ENCODE data around the gene SPAG16.

SPAG16 gene

GRCh38 chr2:214174563-214174962 is 890.3 kb downstream of the SPAG16 start:
- TF ChIP-seq TCF4 (CRISPR knock-in tag; IDR thresholded peaks at IDR 0.05; ENCODE audit: borderline replicate concordance) (no peak), ZNF70 (CRISPR knock-in tag; IDR thresholded peaks at IDR 0.05) (no peak), POU6F1 (CRISPR knock-in tag; IDR thresholded peaks at IDR 0.05; ENCODE audit: borderline replicate concordance, low read depth) (no peak), CSRNP3 (CRISPR knock-in tag; IDR thresholded peaks at IDR 0.05) (no peak), ZC3H10 (CRISPR knock-in tag; IDR thresholded peaks at IDR 0.05) (no peak), ISL1 (CRISPR knock-in tag; IDR thresholded peaks at IDR 0.05) (no peak), ZFP3 (CRISPR knock-in tag; IDR thresholded peaks at IDR 0.05) (no peak), ZFP30 (CRISPR knock-in tag; IDR thresholded peaks at IDR 0.05) (no peak), ARNTL (CRISPR knock-in tag; IDR thresholded peaks at IDR 0.05; ENCODE audit: borderline replicate concordance, low read depth) (no peak), SNAI2 (CRISPR knock-in tag; IDR thresholded peaks at IDR 0.05) (no peak), PATZ1 (CRISPR knock-in tag; IDR thresholded peaks at IDR 0.05; ENCODE audit: borderline replicate concordance) (no peak), ZNF565 (CRISPR knock-in tag; conservative IDR thresholded peaks at IDR 0.05; ENCODE audit: low read depth) (no peak)
- ATAC-seq: no peak

- no peak for ATAC-seq
- TF ChIP-seq CREB5 (CRISPR knock-in tag; IDR thresholded peaks at IDR 0.05; ENCODE audit: low read depth) (no peak), ZFP30 (CRISPR knock-in tag; IDR thresholded peaks at IDR 0.05) (no peak), TCF4 (CRISPR knock-in tag; IDR thresholded peaks at IDR 0.05; ENCODE audit: borderline replicate concordance) (no peak), TSHZ2 (CRISPR knock-in tag; IDR thresholded peaks at IDR 0.05) (no peak), ZNF8 (CRISPR knock-in tag; IDR thresholded peaks at IDR 0.05) (no peak), ARNTL (CRISPR knock-in tag; IDR thresholded peaks at IDR 0.05; ENCODE audit: borderline replicate concordance, low read depth) (no peak), RARB (CRISPR knock-in tag; IDR thresholded peaks at IDR 0.05) (no peak), BACH2 (CRISPR knock-in tag; IDR thresholded peaks at IDR 0.05; ENCODE audit: borderline replicate concordance) (no peak), PATZ1 (CRISPR knock-in tag; IDR thresholded peaks at IDR 0.05; ENCODE audit: borderline replicate concordance) (no peak), ESRRG (CRISPR knock-in tag; IDR thresholded peaks at IDR 0.05) (no peak), SNAI2 (CRISPR knock-in tag; IDR thresholded peaks at IDR 0.05) (no peak), ZC3H10 (CRISPR knock-in tag; IDR thresholded peaks at IDR 0.05) (no peak)
Measured at GRCh38 chr2:214180071-214180470, 895.8 kb downstream of the SPAG16 start.

GRCh38 chr2:214180686-214181085 is 896.4 kb downstream of the SPAG16 start:
- ATAC-seq: no peak
- no peak for TF ChIP-seq PPARA (CRISPR knock-in tag; IDR thresholded peaks at IDR 0.05; ENCODE audit: borderline replicate concordance)
- TF ChIP-seq ZNF70 (CRISPR knock-in tag; IDR thresholded peaks at IDR 0.05): no peak
- no peak for TF ChIP-seq GLIS3 (CRISPR knock-in tag; IDR thresholded peaks at IDR 0.05)
- no peak for TF ChIP-seq RARB (CRISPR knock-in tag; IDR thresholded peaks at IDR 0.05)
- no peak for TF ChIP-seq TCF4 (CRISPR knock-in tag; IDR thresholded peaks at IDR 0.05; ENCODE audit: borderline replicate concordance)
- no peak for TF ChIP-seq ZNF565 (CRISPR knock-in tag; conservative IDR thresholded peaks at IDR 0.05; ENCODE audit: low read depth)
- no peak for TF ChIP-seq ZNF8 (CRISPR knock-in tag; IDR thresholded peaks at IDR 0.05)
- TF ChIP-seq ZFP30 (CRISPR knock-in tag; IDR thresholded peaks at IDR 0.05): no peak
- no peak for TF ChIP-seq ZFP3 (CRISPR knock-in tag; IDR thresholded peaks at IDR 0.05)
- TF ChIP-seq SNAI2 (CRISPR knock-in tag; IDR thresholded peaks at IDR 0.05): no peak
- no peak for TF ChIP-seq TOX (CRISPR knock-in tag; IDR thresholded peaks at IDR 0.05; ENCODE audit: borderline replicate concordance)
- no peak for TF ChIP-seq ARNTL (CRISPR knock-in tag; IDR thresholded peaks at IDR 0.05; ENCODE audit: borderline replicate concordance, low read depth)
- no peak for TF ChIP-seq CSRNP3 (CRISPR knock-in tag; IDR thresholded peaks at IDR 0.05)
- no peak for TF ChIP-seq CREB5 (CRISPR knock-in tag; IDR thresholded peaks at IDR 0.05; ENCODE audit: low read depth)
